HL-60 (cell line): Measurements from ENCODE around the gene CEPT1.

Source experiments
- DNase-seq, 2 experiments: peaks; one replicate each; pipeline ENCODE4 v3.0.0-alpha.2; 2010 to 2020; ENCODE audit warnings: low read depth in 1 of 2, low spot score in 1 of 2
- H3K27ac ChIP-seq: fragments of 250-450 bp; sonication (Bioruptor Pico); replicated peaks from 2 replicates; pipeline ENCODE4 v1.5.1; 2020; ENCODE audit warnings: mild to moderate bottlenecking, moderate library complexity
- H3K27me3 ChIP-seq: fragments of 250-450 bp; sonication (Bioruptor Pico); 2 replicates; pipeline ENCODE4 v1.5.1; 2021; ENCODE audit warnings: mild to moderate bottlenecking, moderate library complexity; ENCODE audit not compliant: insufficient read depth, poor library complexity, severe bottlenecking
- H3K4me3 ChIP-seq: replicated peaks from 2 replicates; pipeline ENCODE4 v1.5.1; 2011; ENCODE audit warnings: mild to moderate bottlenecking, control low read depth, low read length; ENCODE audit not compliant: insufficient read depth
- GABPA ChIP-seq: IDR thresholded peaks from 2 replicates; pipeline ENCODE4 v1.6.1; 2012; ENCODE audit warnings: low read depth
- POLR2AphosphoS5 ChIP-seq: IDR thresholded peaks from 2 replicates; pipeline ENCODE4 v1.6.1; 2012; ENCODE audit warnings: low read depth
- SPI1 ChIP-seq: IDR thresholded peaks from 2 replicates; pipeline ENCODE4 v1.6.1; 2012; ENCODE audit warnings: low read depth, mild to moderate bottlenecking, borderline replicate concordance
- TF ChIP-seq, protein P1 (sequence below): IDR thresholded peaks from one replicate; pipeline ENCODE4 v1.5.1; 2011; ENCODE audit warnings: low read length, control low read depth, inconsistent platforms; ENCODE audit not compliant: insufficient read depth
- TF ChIP-seq, protein P2 (sequence below): IDR thresholded peaks from 2 replicates; pipeline ENCODE4 v1.6.1; 2012; ENCODE audit warnings: low read depth; ENCODE audit not compliant: insufficient replicate concordance

Gene CEPT1

DNA sequence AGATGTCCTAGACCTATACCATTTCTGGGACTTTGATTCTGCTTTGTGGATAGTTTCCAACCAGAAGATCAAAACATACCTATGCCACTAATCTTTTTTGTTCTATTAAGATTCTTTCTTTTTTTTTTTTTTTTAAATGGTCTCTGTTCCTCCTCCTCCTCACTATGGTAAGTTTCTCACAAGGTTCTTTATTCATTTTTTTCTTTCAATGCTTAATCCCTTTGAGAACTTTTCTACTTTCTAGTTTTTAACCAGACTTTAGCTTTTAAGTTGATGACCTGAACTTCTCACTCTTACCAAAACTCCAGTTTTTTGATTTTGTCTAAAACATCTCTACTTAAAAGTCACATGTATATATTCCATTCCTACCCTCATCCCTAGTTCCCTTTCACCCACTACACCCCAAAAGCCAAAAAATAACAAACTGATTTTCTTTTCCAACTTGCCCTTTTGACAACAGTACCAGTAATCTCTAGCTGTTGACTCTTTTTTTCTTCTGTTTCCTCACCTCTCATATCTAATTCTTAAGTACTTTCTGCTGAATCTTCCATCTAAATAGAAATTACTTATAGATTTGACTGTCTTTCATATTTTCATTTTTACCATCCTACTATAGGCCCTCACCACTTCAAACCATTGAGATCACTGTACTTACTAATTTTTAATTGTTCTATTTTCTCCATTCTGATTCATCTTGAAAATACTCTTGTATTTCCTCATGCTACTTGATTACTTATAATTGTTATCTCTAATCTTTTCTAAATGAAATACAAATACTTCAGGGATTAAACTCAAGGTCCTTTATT, 6.1 kb downstream of the CEPT1 start:
- DNase-seq, result no peak
- TF ChIP-seq GABPA (no peak), POLR2AphosphoS5 (no peak), SPI1 (no peak)
- TF ChIP-seq, protein P1, sequence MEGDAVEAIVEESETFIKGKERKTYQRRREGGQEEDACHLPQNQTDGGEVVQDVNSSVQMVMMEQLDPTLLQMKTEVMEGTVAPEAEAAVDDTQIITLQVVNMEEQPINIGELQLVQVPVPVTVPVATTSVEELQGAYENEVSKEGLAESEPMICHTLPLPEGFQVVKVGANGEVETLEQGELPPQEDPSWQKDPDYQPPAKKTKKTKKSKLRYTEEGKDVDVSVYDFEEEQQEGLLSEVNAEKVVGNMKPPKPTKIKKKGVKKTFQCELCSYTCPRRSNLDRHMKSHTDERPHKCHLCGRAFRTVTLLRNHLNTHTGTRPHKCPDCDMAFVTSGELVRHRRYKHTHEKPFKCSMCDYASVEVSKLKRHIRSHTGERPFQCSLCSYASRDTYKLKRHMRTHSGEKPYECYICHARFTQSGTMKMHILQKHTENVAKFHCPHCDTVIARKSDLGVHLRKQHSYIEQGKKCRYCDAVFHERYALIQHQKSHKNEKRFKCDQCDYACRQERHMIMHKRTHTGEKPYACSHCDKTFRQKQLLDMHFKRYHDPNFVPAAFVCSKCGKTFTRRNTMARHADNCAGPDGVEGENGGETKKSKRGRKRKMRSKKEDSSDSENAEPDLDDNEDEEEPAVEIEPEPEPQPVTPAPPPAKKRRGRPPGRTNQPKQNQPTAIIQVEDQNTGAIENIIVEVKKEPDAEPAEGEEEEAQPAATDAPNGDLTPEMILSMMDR, result no peak
- TF ChIP-seq, protein P2, sequence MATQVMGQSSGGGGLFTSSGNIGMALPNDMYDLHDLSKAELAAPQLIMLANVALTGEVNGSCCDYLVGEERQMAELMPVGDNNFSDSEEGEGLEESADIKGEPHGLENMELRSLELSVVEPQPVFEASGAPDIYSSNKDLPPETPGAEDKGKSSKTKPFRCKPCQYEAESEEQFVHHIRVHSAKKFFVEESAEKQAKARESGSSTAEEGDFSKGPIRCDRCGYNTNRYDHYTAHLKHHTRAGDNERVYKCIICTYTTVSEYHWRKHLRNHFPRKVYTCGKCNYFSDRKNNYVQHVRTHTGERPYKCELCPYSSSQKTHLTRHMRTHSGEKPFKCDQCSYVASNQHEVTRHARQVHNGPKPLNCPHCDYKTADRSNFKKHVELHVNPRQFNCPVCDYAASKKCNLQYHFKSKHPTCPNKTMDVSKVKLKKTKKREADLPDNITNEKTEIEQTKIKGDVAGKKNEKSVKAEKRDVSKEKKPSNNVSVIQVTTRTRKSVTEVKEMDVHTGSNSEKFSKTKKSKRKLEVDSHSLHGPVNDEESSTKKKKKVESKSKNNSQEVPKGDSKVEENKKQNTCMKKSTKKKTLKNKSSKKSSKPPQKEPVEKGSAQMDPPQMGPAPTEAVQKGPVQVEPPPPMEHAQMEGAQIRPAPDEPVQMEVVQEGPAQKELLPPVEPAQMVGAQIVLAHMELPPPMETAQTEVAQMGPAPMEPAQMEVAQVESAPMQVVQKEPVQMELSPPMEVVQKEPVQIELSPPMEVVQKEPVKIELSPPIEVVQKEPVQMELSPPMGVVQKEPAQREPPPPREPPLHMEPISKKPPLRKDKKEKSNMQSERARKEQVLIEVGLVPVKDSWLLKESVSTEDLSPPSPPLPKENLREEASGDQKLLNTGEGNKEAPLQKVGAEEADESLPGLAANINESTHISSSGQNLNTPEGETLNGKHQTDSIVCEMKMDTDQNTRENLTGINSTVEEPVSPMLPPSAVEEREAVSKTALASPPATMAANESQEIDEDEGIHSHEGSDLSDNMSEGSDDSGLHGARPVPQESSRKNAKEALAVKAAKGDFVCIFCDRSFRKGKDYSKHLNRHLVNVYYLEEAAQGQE, result no peak
- Histone ChIP-seq H3K27me3 (no peaks in the 10 kb centered on the region), H3K27ac (no peak overlapping the region), H3K4me3 (no peak overlapping the region)

DNA sequence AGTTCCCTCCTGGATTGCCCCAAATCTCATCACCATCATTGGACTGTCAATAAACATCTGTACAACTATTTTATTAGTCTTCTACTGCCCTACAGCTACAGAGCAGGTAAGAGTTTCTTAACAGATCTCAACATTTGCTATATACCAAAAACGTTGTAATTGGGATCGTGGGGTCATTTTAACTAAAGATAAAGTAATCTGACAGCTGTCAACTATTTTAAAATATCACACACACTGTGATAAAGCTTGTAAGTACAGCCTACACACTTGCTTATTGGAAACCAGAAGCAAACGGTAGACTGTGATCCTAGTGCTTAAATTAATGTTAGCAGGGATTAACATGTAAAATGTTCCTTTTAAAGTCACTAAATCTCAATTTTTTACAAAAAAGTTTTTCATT, 7.9 kb downstream of the CEPT1 start:
- Histone ChIP-seq H3K27me3 (no peaks in the 10 kb centered on the region), H3K4me3 (no peak overlapping the region), H3K27ac (no peak overlapping the region)
- no peak for TF ChIP-seq POLR2AphosphoS5
- TF ChIP-seq, protein P1, result no peak
- no peak for TF ChIP-seq GABPA
- TF ChIP-seq, protein P2, result no peak
- no peak for TF ChIP-seq SPI1
- DNase-seq, result no peak

DNA sequence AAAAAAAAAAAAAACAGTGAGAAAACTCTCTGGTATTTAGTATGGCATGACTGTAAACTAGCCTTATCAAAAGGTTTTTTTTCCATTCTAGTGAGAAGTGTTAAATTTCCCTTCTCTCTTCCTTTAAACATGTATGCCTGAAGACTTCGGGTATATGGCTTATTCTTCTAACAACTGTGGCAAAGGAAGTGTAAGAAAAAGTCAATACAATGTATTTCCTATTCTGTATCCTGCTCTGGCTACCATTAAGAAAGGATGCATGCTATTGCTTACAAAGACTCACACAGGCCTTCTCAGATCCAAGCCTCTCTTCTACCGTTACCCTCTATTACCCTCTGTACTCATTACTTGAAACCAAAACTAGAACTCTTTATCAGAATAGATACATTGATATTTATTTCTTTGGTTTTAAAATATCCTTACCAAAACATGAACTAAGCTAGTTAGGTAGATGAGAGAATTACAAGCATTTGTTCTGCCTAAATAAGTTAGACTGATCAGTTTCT, 8.4 kb downstream of the CEPT1 start:
- Histone ChIP-seq H3K27ac (no peak overlapping the region), H3K4me3 (no peak overlapping the region), H3K27me3 (no peaks in the 10 kb centered on the region)
- DNase-seq, result no peak
- TF ChIP-seq POLR2AphosphoS5, result no peak
- TF ChIP-seq, protein P1, result no peak
- TF ChIP-seq, protein P2, result no peak
- TF ChIP-seq GABPA, result no peak
- TF ChIP-seq SPI1, result no peak
